Measurements from ENCODE around the gene LBX1.

DNA sequence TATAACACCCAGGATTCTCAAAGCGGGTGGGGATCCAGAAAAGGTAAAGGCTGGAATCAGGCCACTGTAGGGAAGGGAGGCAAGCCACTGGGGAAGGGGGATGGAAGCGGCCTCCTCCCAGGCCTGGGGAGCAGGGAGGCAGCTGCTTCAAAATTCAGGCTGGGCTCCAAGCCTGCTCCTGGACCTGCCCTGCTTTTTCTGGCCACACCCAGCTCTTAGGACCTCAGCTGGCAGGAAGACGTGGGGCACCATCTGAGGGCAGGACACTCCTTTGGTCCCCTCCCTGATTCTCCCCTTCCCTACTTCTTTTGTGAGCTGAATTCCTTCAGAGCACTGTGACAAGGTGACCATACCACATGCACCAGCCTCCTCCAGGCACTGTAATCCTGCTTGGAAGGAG lies 4.6 kb upstream of the LBX1 start:
- TF ChIP-seq, protein P1, sequence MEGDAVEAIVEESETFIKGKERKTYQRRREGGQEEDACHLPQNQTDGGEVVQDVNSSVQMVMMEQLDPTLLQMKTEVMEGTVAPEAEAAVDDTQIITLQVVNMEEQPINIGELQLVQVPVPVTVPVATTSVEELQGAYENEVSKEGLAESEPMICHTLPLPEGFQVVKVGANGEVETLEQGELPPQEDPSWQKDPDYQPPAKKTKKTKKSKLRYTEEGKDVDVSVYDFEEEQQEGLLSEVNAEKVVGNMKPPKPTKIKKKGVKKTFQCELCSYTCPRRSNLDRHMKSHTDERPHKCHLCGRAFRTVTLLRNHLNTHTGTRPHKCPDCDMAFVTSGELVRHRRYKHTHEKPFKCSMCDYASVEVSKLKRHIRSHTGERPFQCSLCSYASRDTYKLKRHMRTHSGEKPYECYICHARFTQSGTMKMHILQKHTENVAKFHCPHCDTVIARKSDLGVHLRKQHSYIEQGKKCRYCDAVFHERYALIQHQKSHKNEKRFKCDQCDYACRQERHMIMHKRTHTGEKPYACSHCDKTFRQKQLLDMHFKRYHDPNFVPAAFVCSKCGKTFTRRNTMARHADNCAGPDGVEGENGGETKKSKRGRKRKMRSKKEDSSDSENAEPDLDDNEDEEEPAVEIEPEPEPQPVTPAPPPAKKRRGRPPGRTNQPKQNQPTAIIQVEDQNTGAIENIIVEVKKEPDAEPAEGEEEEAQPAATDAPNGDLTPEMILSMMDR (IDR thresholded peaks at IDR 0.05): no peak
- no peak for TF ChIP-seq POLR2A (IDR thresholded peaks at IDR 0.05)
